ENCODE data around the gene CHAC1.
A peak's percentile ranks its signal among the peaks of the same experiment; 100 is the strongest.

Gene CHAC1, protein sequence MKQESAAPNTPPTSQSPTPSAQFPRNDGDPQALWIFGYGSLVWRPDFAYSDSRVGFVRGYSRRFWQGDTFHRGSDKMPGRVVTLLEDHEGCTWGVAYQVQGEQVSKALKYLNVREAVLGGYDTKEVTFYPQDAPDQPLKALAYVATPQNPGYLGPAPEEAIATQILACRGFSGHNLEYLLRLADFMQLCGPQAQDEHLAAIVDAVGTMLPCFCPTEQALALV

DNA sequence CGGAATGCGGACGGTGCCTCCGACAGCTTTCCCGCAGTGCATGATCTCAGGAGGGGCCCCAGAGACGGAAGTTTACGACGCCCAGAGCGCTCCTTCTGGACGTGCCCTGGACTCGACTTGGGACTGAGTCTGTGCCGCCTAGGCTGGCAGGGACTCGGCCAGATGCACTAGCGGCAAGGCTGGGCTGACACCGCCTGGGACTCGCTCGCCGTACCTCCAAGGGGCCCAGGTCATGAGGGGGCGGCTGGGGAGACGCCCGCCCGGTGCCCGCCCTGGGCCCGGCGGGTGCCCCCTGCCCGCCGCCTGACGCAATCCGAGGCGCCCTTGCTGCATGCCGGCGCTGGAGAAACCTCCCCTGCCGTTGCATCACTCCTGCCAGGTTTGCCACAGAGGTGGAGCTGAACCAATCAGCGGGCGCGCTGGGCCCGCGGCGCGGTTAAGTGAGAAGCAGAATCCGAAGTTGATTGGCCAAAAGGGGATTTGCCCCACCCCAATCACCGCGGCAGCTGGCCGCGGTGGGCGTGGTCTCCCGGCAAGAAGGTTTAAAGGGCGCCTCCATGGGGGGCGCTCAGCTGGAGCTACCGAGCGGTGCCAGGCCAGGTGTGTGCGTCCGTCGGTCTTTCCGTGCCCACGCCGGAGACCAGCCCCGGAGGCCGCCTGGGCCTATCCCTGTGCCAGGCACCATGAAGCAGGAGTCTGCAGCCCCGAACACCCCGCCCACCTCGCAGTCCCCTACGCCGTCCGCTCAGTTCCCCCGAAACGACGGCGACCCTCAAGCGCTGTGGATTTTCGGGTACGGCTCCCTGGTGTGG, at the start of gene CHAC1:
TSS of gene CHAC1 (plus strand) at position 571 of the 812 bp plus-strand sequence. CDS start at position 684, 113 bp downstream.
- peak; percentile 98 for DNase-seq (ENCODE audit: low read depth)

DNA sequence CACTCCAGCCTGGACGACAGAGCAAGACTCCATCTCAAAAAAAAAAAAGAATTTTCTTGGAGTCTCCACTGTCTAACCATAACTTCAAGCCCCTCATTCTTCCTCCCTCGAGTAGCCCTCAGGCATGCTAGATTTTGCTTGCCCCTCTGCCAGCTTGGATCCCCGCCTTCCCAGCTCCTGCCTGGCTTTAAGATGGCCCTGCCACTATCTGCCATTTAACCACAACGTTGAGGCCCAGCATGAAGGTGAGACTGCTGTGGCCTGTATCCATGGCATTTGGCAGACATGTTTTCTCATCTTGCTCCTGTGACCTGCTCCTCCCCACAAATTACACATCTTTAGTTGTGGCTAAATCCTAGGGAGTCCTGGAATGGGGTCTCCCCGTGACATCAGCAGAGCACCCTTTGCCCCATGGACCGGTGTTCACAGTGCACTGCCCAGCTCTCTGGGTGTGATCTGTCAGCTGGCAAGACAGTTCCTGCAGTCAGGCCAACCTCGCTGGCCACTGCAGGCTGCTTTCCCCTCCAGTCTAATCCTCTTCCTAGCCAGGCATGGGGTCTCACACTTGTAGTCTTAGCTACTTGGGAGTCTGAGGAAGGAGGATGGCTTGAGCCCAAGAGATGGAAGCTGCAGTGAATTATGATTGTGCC, 48.6 kb upstream of the CHAC1 start:
- no peak for DNase-seq (ENCODE audit: low read depth)

DNA sequence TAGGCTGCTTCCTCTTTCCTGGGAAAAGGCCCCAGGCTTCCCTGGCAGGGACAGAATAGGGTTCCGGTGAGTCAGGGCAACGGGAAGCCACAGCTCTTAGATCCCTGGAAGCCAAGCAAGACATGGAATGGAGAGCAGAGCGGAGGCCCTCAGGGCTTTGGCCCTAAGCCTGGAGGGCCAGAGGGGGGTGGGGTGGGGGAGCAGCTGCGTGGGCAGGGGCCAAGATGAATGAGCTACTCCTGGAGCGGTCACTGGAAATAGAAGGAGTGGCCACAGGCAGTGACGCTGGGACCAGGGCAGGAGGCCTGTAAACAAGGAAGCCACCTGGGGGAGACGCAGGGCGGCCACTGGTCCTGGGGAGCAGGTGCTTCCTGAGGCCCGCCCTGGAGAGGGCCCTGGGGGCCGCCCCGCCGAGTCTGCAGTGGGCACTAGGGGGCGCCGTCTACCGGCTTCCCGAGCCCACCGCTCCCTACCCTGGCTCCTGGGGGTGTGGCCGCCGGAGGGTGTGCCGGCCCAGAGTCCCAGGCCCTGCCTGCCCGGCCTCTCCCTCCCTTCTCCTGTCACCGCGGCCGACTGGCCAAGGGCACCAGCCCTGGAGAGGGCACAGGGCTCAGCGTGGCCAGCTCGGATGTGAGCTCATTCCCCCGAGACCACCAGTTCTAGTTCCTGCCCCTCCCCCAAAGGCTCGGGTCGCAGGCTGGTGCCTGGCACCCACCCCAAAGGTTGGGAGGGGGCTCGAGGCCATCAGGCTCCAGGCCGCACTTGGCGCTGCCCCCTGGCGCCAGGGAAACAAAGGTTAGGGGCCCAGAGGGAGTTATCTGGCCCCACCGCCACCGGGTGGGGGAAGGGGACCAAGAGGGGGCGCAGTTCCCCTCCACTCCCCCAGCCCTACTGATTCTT, 46.9 kb upstream of the CHAC1 start:
- peak; percentile 99 for DNase-seq (ENCODE audit: low read depth)

DNA sequence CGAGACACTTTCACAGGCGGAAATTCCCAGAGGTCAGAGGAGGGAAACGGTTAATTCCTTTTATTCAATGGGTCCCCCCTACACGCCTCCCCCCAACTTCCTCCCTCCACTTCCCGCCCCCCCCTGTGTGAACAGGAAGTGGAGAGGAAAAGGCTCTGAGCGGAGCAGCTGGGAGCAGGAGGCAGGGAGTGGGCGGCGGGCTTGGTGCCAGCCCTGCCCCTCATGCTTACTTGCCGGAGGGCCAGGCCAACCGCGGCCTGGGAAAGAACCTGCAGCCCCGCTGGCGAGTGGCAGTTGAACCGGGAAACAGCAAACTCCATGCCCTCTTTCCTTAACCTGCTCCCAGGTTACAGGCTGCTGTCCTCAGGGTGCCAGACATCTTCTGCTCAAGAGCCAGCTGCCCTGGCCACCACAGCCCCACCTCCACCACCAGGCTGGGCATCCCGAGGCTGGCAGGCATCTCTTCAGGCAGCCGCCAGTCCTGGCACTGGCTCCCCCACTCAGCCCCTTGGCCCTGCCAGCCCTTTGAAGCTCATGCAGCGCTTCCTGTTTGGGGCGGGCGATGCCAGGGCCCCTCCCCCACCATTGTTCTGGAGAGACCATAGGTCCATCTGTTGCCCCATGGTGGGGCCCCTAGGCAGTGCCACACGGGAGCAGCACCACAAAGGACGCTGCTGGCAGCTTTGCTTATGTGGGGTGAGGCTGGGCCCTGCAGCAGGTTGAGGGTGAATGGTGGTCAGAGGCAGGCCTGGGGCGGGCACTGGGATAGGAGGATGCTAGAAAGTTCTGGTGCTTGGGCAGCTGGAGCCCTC, 46.1 kb upstream of the CHAC1 start:
- DNase-seq (ENCODE audit: low read depth), result peak; percentile 41

DNA sequence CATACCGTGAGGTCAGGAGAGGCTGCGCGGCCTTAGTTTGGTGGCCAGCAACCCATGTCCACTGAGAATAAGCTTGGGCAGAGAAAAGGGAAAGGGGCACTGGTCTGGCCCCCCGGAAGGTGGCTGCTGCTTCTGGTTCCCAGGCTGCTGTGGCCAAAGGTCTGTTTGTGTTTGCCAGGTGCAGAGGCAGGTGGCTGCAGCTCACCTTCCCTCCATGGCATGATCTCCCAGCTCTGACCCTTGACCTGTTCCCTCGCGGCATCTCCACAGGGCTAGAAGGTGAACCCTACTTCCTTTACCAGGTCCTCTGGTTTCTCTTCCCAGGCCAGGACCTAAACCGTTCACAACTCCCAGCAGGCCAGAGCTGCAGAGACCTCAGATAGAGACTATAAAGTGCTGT, 45.2 kb upstream of the CHAC1 start:
- no peak for DNase-seq (ENCODE audit: low read depth)

DNA sequence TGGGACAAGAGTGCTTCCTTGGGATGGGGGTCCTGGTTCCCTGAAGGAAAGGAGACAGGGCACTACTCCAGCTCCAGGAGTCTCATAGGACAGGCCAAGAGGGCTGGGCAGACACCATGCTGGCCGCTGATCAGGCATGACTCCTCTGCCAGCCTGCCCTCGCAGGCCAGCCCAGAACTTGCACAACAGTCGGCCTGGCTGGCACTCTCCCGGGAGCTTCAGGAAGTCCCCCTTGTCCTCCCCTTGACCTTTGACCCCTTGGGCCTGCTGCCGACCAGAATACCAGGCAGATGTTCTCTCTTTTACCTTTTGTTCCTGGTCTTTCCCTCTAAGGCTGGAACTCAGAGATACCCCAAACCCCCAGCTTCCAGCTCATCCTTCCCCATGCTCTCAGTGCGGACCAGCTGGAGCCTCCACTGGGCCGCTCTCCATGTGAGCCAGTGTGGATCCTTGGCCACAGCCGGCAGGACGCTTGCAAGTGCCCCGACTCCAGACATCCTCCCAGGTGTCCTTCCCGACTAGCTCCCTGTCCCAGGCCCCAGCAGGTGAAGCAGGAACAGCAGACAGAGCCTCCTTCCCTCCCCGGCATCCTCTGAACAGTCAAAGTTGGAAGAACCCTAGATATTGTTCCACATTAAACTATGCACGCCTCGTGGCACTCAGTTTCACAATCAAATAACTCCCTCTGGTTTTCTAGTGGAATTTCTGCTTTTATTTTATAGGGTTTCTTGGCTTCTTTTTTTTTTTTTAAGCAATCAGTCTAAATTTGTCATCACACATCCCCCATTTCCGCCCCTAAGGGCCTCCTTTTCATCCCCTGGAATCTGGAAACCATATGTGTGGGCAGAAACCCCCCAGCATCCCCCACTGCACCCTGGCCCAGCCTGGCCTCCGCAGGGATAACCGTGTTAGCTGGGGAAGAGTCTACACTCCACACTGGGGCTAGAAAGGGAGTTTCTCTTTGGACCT, 43.3 kb upstream of the CHAC1 start:
- DNase-seq (ENCODE audit: low read depth), result peak; percentile 82

DNA sequence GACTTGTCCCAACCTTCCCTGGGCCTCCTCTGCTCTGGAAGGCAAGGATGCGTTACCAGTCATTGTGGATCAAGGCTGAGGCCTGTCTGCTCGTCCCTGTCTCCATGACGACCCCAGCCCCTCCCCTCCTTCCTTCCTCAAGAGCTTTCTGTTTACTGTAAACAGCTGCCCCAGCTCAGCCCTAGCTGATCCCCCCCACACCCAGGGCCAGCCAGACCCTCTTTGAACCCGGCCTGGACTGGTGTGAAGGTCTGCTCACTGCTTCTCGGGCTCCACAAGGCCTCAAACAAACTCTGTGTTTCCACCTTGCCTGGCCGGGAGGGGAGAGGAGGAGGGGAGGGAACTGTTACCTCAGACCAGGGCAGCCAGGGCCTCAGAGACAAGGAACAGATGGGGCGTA, 42.1 kb upstream of the CHAC1 start:
- DNase-seq (ENCODE audit: low read depth), result no peak

DNA sequence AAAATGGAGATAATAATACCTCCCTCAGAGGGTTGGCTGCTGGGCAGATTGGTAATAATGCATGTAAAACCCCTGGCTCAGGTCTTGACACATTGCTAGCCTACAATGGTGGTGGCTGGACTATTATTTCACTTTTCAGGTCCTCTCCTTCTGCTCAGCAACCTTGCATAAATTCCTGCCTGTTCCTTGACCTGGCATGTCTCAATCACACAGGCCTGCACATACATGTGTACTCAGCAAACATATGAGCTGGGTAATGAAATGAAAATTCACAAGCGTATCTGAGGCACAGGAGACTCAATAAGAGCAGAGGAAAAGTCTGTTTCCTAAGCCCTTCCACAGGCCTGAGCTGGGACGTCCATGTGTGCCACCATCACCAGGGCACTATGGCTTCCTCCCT, 41.6 kb upstream of the CHAC1 start:
- no peak for DNase-seq (ENCODE audit: low read depth)

DNA sequence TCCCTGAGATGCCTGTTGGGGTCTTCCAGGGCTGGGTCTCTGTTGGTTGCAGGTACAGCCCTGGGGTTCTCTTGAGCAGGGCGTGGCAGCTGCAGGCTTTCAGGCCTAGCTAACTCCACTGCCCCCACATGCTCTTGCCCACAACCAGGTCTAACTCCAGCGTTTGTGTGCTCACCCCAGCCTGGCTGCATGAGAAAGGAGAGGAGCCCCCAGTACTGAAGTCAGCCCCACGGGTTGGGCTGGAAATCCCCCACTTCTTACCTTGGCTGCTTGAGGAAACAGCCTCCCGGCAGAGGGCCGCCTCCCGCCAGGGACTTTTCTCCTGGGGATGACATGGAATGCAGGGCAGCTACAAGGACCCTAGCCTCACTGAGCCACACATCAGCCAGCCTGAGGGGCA, 40.8 kb upstream of the CHAC1 start:
- no peak for DNase-seq (ENCODE audit: low read depth)

DNA sequence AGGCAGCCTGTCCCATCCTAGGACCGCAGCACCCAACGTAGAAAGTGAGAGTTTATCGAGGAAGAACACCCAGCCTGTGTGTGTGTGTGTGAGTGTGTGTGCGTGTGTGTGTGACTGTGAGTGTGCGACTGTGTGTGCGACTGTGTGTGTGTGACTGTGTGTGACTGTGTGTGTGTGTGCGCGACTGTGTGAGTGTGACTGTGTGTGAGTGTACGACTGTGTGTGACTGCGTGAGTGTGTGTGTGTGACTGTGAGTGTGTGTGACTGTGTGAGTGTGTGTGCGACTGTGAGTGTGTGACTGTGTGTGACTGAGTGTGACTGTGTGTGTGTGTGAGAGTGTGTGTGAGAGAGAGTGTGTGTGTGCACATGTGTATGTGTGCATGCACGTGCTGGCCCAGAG, 39.3 kb upstream of the CHAC1 start:
- DNase-seq (ENCODE audit: low read depth), result no peak

DNA sequence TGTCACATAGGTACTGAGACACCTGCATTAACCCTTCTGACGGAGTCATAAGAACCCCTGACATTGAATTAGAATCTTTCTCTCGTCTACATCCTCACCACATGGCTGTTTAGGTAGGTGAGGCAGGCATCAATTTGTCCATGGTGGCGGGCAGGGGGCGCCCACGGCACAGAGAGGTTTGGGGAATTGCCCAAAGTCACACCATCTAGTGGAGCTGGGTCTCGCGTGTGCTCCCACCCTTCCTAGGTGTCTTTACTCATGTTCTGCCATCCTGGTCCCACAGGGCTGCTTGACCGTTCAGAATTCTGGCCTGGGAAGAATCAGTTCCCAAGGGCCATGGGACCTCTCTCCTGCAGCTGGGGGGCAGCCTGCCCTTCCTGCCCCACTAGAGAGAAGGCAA, 38.8 kb upstream of the CHAC1 start:
- no peak for DNase-seq (ENCODE audit: low read depth)

DNA sequence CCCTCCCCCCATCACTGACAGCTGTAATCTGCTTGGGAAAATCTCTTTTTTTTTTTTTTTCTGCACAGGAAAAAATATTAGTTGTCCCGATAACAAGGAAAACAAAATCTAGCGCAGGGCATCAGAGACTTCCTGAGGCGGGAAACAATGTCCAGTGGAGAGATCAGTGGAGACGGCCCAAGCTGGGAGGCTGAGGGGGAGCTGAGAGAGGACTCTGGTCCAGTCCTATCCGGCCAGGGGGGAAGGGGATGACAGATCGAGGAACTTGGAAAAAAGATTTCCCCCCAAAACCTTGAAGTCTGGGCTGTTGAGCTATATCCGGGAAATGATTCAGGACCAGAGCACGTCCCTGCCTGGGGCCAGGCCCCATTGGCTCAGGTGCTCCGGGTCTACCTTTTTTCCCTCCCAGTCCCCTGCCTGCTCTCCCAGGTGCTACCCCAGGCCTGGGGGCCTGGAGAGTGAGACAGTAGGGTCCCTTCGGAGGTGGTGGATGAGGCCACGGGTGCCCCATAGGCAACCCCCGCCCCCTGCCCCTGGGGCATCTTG, 38.1 kb upstream of the CHAC1 start:
- no peak for DNase-seq (ENCODE audit: low read depth)

DNA sequence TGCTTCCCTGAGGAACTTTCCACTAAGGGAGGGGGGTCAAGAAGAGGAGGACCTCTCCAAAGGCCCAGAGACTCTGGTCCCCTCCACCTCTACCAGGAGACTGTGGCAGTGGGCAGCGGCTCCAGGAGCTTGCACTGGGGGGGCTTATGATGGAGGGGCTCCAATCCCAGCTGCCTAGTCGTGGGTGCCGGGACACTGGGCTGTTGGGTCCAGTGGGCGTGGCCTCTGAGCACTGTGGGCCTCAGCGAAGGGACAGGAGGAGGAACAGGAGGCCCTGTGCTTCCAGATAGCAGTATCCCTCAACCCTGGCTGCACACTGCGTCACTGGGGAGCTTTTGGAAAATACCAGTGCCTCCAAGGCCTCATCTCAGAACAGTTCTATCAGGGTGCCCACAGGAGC, 37.6 kb upstream of the CHAC1 start:
- no peak for DNase-seq (ENCODE audit: low read depth)

DNA sequence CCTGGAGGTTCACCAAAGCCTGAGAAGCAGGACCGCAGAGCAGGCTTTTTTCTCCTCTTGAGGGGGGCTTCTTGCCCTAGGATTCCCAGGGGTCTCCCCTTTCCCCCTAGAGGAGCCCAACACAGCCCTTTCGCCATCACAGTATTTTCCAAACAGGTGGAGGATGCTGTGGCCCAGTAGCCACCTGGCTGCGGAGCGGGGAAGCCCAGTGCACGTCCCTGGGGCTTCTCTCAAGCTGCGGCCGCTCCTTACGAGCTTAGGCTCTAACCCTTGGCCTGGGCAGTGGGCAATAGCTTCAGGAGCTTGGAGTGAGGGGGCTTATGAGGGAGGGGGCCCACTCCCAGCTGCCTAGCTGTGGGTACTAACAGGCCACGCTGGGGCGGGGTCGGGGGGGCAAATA, 35.7 kb upstream of the CHAC1 start:
- no peak for DNase-seq (ENCODE audit: low read depth)

DNA sequence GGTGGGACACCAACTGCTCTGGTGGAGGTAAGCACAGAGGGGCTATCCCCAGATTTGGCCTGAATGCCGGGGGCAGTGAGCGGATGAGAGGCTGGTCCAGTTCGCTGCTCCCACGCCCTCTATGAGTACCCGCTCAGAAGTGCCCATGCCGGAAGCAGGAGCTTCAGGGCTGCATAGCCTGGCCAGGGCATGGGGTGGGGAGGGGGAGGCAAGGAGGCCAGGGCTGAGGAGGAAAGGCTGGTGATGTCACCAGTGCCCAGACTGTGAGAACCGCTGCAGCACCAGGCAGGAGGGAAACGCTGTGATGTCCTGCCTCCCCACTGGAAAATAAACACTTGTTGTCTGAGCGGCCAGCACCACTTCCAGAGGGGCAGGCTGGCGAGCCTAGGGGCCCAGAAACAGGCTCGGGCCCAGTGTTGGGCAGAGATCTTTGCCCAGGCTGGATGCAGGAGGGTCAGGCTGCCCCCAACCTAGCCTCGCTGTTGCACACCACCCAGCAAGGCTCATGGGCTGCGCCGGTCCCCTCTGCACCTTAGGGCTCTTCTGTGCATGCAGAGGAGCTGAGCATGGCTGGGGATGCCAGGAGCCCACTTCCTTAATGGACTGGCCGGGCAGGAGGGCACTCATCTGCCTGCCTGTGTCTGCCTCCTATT, 35.0 kb upstream of the CHAC1 start:
- no peak for DNase-seq (ENCODE audit: low read depth)

DNA sequence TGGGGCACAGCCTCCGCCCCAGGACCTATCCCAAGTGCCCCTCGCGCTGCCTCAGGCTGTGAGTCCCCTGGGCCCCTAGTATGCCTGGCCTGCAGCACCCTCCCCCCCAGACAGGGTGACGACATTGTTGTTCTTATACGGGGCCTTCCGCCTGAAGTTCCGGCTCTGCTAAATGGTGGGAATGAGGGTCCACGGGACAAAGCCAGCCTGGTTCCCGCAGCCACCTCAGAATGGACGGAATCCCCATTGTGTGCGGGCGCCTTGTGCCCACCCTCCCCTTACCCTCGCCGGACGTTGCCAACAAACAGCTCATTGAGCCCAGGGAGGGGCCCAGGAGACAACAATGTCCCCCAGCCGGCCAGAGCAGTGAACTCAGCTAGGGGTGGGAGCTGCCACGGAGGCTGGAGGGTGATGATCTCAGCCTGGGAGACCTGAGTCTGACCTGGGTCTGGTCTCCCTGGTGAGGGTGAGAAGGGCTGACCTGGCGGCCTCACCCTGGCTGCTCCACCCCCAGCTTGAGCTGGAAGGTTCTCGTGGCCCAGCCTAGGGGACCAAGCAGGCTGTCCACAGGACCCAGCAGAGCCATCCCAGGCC, 34.4 kb upstream of the CHAC1 start:
- DNase-seq (ENCODE audit: low read depth), result no peak

DNA sequence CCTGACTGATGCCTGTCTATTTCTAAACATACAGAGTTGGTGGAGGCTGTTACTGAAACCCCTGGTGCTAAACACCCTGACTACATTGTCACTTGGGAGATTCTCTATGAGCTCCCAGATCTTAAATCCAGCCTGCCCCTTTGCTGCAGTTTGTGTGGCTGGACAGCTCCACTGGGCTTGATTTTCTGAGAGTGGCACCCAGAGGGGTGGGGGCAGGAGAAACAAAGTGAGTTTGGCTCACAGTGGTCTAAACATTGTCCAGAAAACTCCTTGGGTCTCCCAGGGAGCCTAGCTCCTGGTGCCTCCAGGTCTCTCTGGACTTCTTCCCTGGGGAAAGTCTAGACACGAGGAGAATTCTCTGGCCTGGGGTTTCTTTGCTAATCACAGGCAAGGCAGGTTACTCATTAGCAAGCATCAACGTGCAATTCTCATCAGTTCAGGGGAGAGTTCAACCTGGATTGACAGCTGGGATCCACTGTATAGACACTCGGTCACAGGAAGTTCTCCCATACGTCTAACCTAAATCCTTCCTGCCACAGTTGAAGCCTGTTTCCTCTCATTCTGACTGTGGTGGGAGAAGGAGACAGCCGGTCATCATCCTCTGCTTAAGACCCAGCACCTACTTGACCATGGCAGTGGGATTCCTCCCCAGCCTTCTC, 31.2 kb upstream of the CHAC1 start:
- no peak for DNase-seq (ENCODE audit: low read depth)

DNA sequence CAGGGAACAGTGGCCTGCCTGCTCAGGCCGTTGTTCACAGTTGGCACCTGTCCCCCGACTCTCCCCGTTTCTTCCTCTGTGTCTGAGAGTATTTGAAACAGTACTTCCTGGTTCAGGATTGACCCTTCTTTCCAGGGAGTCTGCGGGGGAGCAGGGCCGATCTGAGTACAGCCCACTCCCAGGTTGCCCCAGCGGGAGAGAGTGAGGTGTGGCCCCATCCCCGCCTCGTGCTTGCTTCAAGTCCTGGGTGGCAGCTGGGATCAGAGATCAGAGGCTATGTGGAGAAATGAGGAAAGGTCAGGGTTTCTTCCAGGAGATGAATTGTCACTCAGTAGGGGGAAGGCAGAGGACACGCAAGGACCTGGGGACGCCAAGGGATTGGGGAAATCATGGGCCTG, 30.7 kb upstream of the CHAC1 start:
- DNase-seq (ENCODE audit: low read depth), result no peak
